ENCODE measurements around the gene LRP5.
"Not testable (repeated sequence)": the region's sequence is repeated elsewhere in the genome, so short reads cannot be mapped to it uniquely, and the experiment has no call there.

LRP5 gene

DNA sequence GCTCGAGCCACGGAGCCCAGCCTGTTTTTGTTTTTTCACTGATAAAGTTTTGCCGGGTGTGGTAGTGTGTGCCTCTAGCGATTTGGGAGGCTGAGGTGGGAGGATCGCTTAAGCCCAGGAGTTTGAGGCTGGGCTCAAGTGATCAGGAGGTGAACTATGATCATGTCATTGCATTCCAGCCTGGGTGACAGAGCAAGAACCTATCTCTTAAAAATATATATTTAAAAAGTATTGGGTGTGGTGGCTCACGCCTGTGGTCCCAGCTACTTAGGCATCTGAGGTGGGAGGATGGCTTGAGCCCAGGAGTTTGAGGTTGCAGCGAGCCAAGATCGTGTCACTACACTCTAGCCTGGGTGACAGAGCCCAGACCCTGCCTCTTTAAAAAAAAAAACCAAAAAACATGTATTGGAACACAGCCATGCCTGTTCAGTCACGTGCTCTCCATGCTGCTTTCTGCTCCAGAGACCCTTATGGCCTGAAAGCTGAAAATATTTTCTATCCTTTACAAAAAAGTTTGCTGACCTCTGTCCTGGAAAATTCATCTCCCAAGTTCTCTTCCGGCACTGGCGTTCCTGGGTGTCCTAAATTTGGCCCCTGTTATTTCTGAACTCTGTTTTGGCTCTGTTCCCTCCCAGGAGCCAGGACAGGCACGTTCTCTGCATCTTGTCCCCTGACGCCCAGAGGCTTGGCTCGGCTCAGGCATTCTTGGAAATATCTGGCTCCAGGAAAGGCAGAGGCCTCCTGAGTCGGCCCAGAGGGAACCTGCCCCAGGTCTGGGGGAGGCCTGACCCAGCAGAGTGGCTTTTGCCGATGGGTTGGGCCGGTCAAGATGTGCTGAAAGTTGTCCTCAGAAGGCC, 86.8 kb downstream of the LRP5 start:
- DNase-seq, result no peak

DNA sequence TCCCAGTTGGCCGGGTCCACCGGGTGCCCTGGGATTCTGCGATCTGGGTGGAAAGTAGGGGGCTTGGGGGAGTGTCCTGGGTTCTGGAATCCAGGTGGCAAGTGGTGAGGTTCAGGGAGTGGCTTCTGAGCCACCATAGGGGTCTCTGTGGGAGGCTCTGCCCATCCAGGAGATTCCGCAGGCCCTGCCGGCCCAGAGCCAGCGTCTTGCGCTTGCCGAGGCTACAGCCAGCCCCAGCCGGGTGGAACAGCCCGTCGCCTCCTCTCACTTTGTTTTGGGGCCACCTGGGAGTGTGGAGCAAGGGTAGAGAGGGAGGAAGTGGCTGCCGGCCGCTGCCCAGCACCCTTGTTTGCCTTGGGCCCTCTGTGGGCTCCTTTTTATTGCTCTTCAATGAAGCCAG, 87.5 kb downstream of the LRP5 start:
- DNase-seq, result no peak

DNA sequence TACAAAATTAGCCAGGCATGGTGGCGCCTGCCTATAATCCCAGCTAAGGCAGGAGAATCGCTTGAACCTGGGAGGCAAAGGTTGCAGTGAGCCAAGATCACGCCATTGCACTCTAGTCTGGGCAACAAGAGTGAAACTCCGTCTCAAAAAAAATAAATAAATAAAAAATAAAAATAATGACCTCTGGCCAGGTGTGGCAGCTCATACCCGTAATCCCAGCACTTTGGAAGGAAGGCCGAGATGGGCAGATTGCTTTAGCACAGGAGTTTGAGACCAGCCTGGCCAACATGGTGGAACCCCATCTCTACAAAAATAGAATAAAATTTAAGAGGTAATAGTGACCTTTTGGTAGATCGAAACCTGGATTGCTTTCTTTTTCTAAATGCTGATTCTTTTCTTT, 88.2 kb downstream of the LRP5 start:
- not testable (repeated sequence) for DNase-seq

- DNase-seq, result no peak
Measured at GRCh38 chr11:68401856-68402255, 89.5 kb downstream of the LRP5 start.

DNA sequence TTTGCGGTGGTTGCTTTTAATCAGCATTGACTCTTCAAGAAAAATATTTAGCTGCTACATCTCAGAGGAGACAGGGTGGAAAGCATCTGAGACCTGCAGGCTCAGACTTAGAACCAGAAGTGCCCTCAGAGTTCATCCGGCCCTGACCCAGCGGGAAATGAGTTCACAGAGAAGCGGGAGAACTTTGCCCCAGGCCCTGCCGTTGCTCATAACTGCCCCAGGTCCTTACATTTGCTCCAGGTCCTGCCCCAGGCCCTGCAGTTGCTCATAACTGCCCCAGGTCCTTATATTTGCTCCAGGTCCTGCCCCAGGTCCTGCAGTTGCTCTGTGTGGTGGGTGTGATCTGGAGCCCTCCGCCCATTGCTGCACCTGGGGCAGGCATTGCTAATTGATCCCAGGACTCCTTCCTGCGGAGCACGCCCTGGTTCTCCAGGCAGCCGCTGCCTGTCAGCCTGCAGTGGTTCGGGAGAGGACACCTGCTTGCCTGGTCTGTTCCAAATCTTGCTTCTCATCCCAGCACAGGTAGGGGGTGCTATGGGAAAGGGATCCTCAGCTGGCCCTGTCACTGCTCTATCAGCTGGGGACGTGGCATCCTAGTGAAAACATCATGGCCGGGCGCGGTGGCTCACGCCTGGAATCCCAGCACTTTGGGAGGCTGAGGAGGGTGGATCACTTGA, 90.1 kb downstream of the LRP5 start:
- no peak for DNase-seq

DNA sequence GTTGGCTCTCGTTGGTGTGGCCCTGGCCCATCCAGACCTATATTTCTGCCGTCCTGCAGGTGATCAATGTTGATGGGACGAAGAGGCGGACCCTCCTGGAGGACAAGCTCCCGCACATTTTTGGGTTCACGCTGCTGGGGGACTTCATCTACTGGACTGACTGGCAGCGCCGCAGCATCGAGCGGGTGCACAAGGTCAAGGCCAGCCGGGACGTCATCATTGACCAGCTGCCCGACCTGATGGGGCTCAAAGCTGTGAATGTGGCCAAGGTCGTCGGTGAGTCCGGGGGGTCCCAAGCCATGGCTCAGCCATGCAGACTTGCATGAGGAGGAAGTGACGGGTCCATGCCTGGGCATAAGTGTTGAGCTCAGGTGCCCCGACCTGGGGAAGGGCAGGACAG, 91.0 kb downstream of the LRP5 start:
- no peak for DNase-seq

- DNase-seq, result no peak
Measured at GRCh38 chr11:68403831-68404230, 91.4 kb downstream of the LRP5 start.

GRCh38 chr11:68406324-68407313, 94.2 kb downstream of the LRP5 start:
- DNase-seq, result no peak

GRCh38 chr11:68408512-68408911, 96.1 kb downstream of the LRP5 start:
- no peak for DNase-seq

DNA sequence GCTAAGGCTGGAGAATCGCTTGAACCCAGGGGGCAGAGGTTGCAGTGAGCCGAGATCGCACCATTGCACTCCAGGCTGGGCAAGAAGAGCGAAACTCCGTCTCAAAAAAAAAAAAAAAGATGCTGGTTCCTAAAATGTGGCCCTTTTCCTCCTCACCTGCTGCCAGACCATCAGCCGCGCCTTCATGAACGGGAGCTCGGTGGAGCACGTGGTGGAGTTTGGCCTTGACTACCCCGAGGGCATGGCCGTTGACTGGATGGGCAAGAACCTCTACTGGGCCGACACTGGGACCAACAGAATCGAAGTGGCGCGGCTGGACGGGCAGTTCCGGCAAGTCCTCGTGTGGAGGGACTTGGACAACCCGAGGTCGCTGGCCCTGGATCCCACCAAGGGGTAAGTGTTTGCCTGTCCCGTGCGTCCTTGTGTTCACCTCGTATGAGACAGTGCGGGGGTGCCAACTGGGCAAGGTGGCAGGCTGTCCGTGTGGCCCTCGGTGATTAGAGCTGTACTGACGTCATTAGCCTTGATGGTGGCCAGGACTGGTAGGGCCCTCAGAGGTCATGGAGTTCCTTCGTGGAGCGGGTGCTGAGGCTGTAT, 97.5 kb downstream of the LRP5 start:
- no peak for DNase-seq

DNA sequence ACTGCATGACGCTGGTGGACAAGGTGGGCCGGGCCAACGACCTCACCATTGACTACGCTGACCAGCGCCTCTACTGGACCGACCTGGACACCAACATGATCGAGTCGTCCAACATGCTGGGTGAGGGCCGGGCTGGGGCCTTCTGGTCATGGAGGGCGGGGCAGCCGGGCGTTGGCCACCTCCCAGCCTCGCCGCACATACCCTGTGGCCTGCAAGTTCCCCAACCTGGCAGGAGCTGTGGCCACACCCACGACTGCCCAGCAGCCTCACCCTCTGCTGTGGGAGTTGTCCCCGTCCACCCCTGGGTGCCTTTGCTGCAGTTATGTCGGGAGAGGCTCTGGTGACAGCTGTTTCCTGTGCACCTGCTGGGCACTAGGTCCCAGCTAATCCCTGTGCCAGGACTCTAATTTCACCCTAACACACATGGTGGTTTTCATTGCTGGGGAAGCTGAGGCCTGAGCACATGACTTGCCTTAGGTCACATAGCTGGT, 99.2 kb downstream of the LRP5 start:
- DNase-seq, result no peak

DNA sequence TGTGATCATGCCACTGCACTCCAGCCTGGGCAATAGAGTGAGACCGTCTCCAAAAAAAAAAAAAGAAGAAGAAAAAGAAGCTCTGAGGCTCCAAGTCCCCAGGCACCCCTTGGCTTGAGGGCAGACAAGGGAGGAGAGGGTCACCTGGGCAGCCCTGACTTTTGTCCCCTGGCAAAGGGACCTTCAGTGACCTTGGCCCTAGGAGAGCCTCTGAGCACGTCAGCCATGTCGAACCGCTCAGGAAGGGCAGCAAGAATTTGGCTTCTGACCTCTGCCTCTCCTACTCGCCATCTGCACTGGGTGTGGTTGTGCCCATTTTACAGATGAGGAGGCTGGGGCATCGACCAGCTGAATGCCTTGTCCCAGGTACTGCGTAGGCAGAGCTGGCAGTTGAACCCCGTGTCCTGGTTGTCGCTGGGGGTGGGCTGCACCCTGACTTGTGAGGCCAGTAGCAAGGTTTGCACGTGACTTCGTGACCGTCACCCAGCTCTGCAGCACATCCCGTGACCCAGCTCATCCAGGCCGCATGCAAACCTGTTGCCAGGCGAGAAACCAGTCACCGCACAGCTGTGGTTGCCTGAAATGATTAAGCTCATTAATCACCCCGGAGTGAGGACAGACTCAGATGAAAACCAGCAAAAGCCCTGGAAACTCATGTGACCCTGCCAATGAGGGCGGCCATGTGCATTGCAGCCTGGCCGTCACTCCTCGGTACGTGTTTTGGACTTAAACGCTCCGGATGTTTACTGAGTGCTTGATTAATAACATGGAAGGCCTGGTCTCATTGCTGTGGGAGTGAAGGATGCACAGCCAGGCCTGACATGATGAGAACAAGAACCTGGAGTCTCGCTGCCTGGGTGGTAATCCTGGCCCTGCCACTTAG, 100.4 kb downstream of the LRP5 start:
- no peak for DNase-seq

GRCh38 chr11:68413591-68413999, 101.2 kb downstream of the LRP5 start:
- DNase-seq, result no peak

GRCh38 chr11:68414496-68415221, 102.3 kb downstream of the LRP5 start:
- no peak for DNase-seq

- no peak for DNase-seq
Measured at GRCh38 chr11:68416070-68416578, 103.7 kb downstream of the LRP5 start.

GRCh38 chr11:68418648-68419047, 106.3 kb downstream of the LRP5 start:
- no peak for DNase-seq

GRCh38 chr11:68420171-68420570, 107.8 kb downstream of the LRP5 start:
- no peak for DNase-seq

GRCh38 chr11:68423481-68423880, 111.1 kb downstream of the LRP5 start:
- DNase-seq, result no peak

DNA sequence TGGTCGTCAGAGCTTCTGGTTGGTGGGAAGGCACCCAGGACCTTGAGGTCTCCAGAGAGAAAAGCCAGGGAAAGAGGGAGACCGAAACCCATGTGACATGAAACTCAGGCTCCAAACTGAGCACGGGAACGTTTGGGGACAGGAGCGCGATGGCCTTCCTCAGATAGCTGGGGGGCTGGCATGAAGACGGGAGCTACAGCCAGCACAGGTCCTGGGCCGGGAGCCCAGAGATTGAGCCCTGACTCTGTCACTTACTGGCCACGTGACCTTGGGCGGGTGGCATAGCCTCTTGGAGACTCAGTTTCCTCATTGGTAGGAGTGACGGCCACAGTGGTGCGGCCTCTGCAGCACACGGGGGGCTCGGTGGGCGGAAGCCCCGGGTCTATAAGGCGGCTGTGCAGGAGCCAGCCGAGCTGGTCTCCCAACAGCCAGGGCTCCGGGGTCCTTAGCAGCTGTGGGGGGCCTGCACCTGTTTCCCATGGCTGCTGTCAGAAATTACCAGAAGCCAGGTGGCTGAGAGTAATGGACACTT, 111.8 kb downstream of the LRP5 start:
- DNase-seq, result no peak

Measured in NCI-H2107 (cell line).